Measurements from ENCODE around the gene TLK1.

GRCh38 chr2:171187177-171187576 is 26.5 kb upstream of the TLK1 start:
- TF ChIP-seq CTCF (IDR thresholded peaks at IDR 0.05; ENCODE audit: extremely low read depth in 1 of 2, insufficient read depth in 1 of 2, low read depth in 1 of 2, low read length in 2 of 2), result no peak
- no peak for TF ChIP-seq POLR2AphosphoS5 (IDR thresholded peaks at IDR 0.05; ENCODE audit: insufficient read depth, low read depth, low read length)
- TF ChIP-seq MAX (IDR thresholded peaks at IDR 0.05; ENCODE audit: insufficient read depth, insufficient read length), result no peak
- no peak for TF ChIP-seq FOS (IDR thresholded peaks at IDR 0.05; ENCODE audit: borderline replicate concordance, insufficient read depth, low read length)
- TF ChIP-seq POLR2A (IDR thresholded peaks at IDR 0.05; ENCODE audit: low read depth, low read length), result no peak
- no peak for TF ChIP-seq MYC (IDR thresholded peaks at IDR 0.05; ENCODE audit: low read depth, low read length)
- TF ChIP-seq JUN (IDR thresholded peaks at IDR 0.05; ENCODE audit: borderline replicate concordance, insufficient read depth, insufficient read length, low read depth), result no peak
- no peak for TF ChIP-seq GATA2 (IDR thresholded peaks at IDR 0.05; ENCODE audit: insufficient read depth, insufficient read length, low read depth, low read length)
- TF ChIP-seq EZH2 (IDR thresholded peaks at IDR 0.05; ENCODE audit: borderline replicate concordance, low read depth, low read length, severe bottlenecking), result no peak

Measured in endothelial cell of umbilical vein (primary cell).